Measurements from ENCODE around the gene CRIP3.
A peak's percentile ranks its signal among the peaks of the same experiment; 100 is the strongest.
"Not testable (repeated sequence)": the region's sequence is repeated elsewhere in the genome, so short reads cannot be mapped to it uniquely, and the experiment has no call there.

The CRIP3 gene

GRCh38 chr6:43308101-43308989, at the start of gene CRIP3:
CRIP3 (minus strand) TSS chr6:43308826; CDS start chr6:43308792, 34 bp downstream.
- DNase-seq (ENCODE audit: low read depth in 2 of 2): peak; percentile 13 to 28

GRCh38 chr6:43355862-43356590, 47.4 kb upstream of the CRIP3 start:
- DNase-seq (ENCODE audit: low read depth in 2 of 2): no peak

GRCh38 chr6:43351951-43352350, 43.3 kb upstream of the CRIP3 start:
- DNase-seq (ENCODE audit: low read depth in 2 of 2): not testable (repeated sequence)

- no peak for DNase-seq (ENCODE audit: low read depth in 2 of 2)
Observed at GRCh38 chr6:43347444-43347843, 38.8 kb upstream of the CRIP3 start.

GRCh38 chr6:43347021-43347420, 38.4 kb upstream of the CRIP3 start:
- DNase-seq (ENCODE audit: low read depth in 2 of 2): no peak

- DNase-seq (ENCODE audit: low read depth in 2 of 2): not testable (repeated sequence)
Observed at GRCh38 chr6:43346243-43346642, 37.6 kb upstream of the CRIP3 start.

- no peak for DNase-seq (ENCODE audit: low read depth in 2 of 2)
Observed at GRCh38 chr6:43339168-43339567, 30.5 kb upstream of the CRIP3 start.

GRCh38 chr6:43338243-43338642, 29.6 kb upstream of the CRIP3 start:
- no peak for DNase-seq (ENCODE audit: low read depth in 2 of 2)

GRCh38 chr6:43336382-43336781, 27.8 kb upstream of the CRIP3 start:
- no peak for DNase-seq (ENCODE audit: low read depth in 2 of 2)

- DNase-seq (ENCODE audit: low read depth in 2 of 2): no peak
Observed at GRCh38 chr6:43335469-43335868, 26.8 kb upstream of the CRIP3 start.

- no peak for DNase-seq (ENCODE audit: low read depth in 2 of 2)
Observed at GRCh38 chr6:43334466-43335095, 26.0 kb upstream of the CRIP3 start.

GRCh38 chr6:43331891-43332290, 23.3 kb upstream of the CRIP3 start:
- no peak for DNase-seq (ENCODE audit: low read depth in 2 of 2)

- DNase-seq (ENCODE audit: low read depth in 2 of 2): no peak
Observed at GRCh38 chr6:43331470-43331869, 22.8 kb upstream of the CRIP3 start.

- no peak for DNase-seq (ENCODE audit: low read depth in 2 of 2)
Observed at GRCh38 chr6:43328528-43328927, 19.9 kb upstream of the CRIP3 start.

- no peak for DNase-seq (ENCODE audit: low read depth in 2 of 2)
Observed at GRCh38 chr6:43325876-43326275, 17.2 kb upstream of the CRIP3 start.

- DNase-seq (ENCODE audit: low read depth in 2 of 2): no peak
Observed at GRCh38 chr6:43318011-43318410, 9.4 kb upstream of the CRIP3 start.

- DNase-seq (ENCODE audit: low read depth in 2 of 2): no peak
Observed at GRCh38 chr6:43313813-43314212, 5.2 kb upstream of the CRIP3 start.

GRCh38 chr6:43311666-43312065, 3.0 kb upstream of the CRIP3 start:
- DNase-seq (ENCODE audit: low read depth in 2 of 2): no peak

GRCh38 chr6:43310624-43311023, 2.0 kb upstream of the CRIP3 start:
- no peak for DNase-seq (ENCODE audit: low read depth in 2 of 2)

GRCh38 chr6:43310134-43310533, 1.5 kb upstream of the CRIP3 start:
- no peak for DNase-seq (ENCODE audit: low read depth in 2 of 2)

GRCh38 chr6:43308990-43309477, 408 bp upstream of the CRIP3 start:
- DNase-seq (ENCODE audit: low read depth in 2 of 2): no peak

GRCh38 chr6:43307451-43308100, 1.1 kb downstream of the CRIP3 start:
- DNase-seq (ENCODE audit: low read depth in 2 of 2): no peak
